Measurements from ENCODE around the gene RIPK4. TPM values are rescaled to one million over a fixed set of nuclear protein-coding genes. Genes with fewer than 3 reads are reported as not detected.

Gene RIPK4
- total and polyA plus RNA-seq, 7 donors: 0.01 TPM; not detected in 6

GRCh38 chr21:41802198-41802584, 35.3 kb upstream of the RIPK4 start:
- DNase-seq (no peak), ATAC-seq (peak in 1 of 4 donors; percentile 18)
- WGBS, 3 donors: 78 to 93% (median 79%) methylated on average over 5 of the region's 5 CpGs
- Histone ChIP-seq H3K4me1 (peaks cover 12% of the 10 kb centered on the region), H3K36me3 (ENCODE audit: insufficient read depth in 1 of 2, low read depth in 1 of 2) (peaks cover 0 to 42% of the 10 kb centered on the region in 2 donors), H3K27me3 (ENCODE audit: insufficient read depth in 3 of 3, low read length in 2 of 3) (no peaks in the 10 kb centered on the region), H3K9me3 (no peaks in the 10 kb centered on the region), H3K4me3 (peak overlapping the region; percentile 1), H3K27ac (no peak overlapping the region)
- intact Hi-C loops (cut with DNase I): no loop called here
- TF ChIP-seq, protein P1, sequence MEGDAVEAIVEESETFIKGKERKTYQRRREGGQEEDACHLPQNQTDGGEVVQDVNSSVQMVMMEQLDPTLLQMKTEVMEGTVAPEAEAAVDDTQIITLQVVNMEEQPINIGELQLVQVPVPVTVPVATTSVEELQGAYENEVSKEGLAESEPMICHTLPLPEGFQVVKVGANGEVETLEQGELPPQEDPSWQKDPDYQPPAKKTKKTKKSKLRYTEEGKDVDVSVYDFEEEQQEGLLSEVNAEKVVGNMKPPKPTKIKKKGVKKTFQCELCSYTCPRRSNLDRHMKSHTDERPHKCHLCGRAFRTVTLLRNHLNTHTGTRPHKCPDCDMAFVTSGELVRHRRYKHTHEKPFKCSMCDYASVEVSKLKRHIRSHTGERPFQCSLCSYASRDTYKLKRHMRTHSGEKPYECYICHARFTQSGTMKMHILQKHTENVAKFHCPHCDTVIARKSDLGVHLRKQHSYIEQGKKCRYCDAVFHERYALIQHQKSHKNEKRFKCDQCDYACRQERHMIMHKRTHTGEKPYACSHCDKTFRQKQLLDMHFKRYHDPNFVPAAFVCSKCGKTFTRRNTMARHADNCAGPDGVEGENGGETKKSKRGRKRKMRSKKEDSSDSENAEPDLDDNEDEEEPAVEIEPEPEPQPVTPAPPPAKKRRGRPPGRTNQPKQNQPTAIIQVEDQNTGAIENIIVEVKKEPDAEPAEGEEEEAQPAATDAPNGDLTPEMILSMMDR (IDR thresholded peaks at IDR 0.05): no peak

DNA sequence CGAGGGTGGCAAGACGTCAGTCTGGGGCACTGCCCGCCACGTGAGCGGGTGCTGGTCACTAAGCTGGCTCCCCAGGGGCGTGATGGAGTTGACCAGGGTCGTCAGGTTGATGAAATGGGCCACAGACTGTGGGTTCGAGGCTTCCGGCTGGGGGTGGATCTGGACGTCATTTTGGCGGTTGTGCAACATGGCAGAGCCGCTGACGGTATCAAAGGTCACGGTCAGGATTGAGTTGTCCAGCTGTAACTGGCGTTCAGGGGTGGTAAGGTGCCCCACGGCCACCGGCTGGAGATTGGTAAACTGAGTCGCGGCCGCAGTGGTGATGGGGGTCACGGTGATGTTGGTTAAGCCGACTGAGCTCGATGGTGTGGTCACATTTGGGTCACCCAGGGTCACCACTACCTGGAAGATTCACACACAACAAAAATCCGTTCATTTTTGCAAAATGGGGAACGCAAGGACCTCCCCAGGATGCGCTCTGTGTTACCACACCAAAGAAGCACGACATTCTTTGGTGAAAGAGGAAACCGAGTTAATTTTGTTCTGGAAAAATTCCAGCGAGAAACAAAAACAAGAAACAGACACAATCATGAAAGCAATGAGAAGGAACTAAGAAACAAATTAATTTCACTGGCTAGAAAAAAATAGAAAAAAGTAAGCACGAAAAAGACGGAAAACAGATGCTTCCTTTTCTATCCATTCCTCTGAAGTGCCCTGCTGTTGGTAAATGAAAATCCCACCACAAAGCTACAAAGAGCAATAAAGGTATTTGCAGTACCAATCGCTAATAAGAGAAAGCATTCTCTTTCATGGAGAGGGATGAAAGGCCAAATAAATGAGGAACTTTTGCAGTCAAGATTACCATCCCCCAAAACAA, 34.7 kb upstream of the RIPK4 start:
- intact Hi-C loops (cut with DNase I): no loop called here
- peaks cover 0 to 42% of the 10 kb centered on the region in 2 donors for H3K36me3 ChIP-seq (ENCODE audit: insufficient read depth in 1 of 2, low read depth in 1 of 2)
- H3K9me3 ChIP-seq: no peaks in the 10 kb centered on the region
- DNase-seq (no peak), ATAC-seq (no peak)
- peaks cover 12% of the 10 kb centered on the region for H3K4me1 ChIP-seq
- no peaks in the 10 kb centered on the region for H3K27me3 ChIP-seq (ENCODE audit: insufficient read depth in 3 of 3, low read length in 2 of 3)
- WGBS, 3 donors: 89 to 91% (median 90%) methylated on average over 32 of the region's 32 CpGs
- no peak overlapping the region for H3K4me3 ChIP-seq
- no peak overlapping the region for H3K27ac ChIP-seq
- TF ChIP-seq, protein P1 (IDR thresholded peaks at IDR 0.05): no peak

- peaks cover 0 to 42% of the 10 kb centered on the region in 2 donors for H3K36me3 ChIP-seq (ENCODE audit: insufficient read depth in 1 of 2, low read depth in 1 of 2)
- no peak overlapping the region for H3K4me3 ChIP-seq
- intact Hi-C loops (cut with DNase I): no loop called here
- no peak overlapping the region for H3K27ac ChIP-seq
- H3K4me1 ChIP-seq: peaks cover 12% of the 10 kb centered on the region
- no peak for ATAC-seq
- H3K9me3 ChIP-seq: no peaks in the 10 kb centered on the region
- H3K27me3 ChIP-seq (ENCODE audit: insufficient read depth in 3 of 3, low read length in 2 of 3): no peaks in the 10 kb centered on the region
- 85 to 89% (median 89%) methylated on average over 24 of the region's 24 CpGs for WGBS, 3 donors
- TF ChIP-seq, protein P1 (IDR thresholded peaks at IDR 0.05): no peak
- no peak for DNase-seq
Measured at GRCh38 chr21:41800425-41801320, 33.8 kb upstream of the RIPK4 start.

DNA sequence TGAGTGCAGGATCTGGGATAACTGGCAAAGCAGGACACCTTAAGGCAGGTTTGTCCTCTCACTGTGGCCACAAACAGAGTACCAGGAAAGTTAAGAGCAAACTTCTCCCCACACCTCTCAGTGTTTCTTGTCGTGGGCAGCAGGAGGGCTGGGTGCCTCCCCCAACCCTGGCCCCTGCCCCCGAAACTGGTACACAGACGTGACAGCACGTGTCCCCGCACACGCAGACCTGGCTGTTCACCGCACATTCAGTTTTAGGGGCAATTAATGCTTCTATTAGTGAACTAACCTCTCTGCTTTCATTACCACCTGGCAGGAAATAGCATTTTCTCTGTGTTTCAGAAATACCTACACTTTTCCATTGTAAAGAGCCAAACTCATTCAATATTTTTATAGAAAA, 32.9 kb upstream of the RIPK4 start:
- Histone ChIP-seq H3K4me3 (no peak overlapping the region), H3K4me1 (peaks cover 12% of the 10 kb centered on the region), H3K27me3 (ENCODE audit: insufficient read depth in 3 of 3, low read length in 2 of 3) (no peaks in the 10 kb centered on the region), H3K36me3 (ENCODE audit: insufficient read depth in 1 of 2, low read depth in 1 of 2) (peaks cover 0 to 42% of the 10 kb centered on the region in 2 donors), H3K27ac (no peak overlapping the region), H3K9me3 (no peaks in the 10 kb centered on the region)
- ATAC-seq: no peak
- WGBS, 3 donors: 93 to 97% (median 95%) methylated on average over 7 of the region's 7 CpGs
- DNase-seq: no peak
- TF ChIP-seq, protein P1 (IDR thresholded peaks at IDR 0.05): no peak
- intact Hi-C loops (cut with DNase I): no loop called here

Data from psoas muscle (tissue), 8 donors.